Sigmoid colon (tissue), 7 donors: ENCODE results near the gene SPG7. TPM values are rescaled to one million over a fixed set of nuclear protein-coding genes. Genes with fewer than 3 reads are reported as not detected.

Source experiments
- DNase-seq: peaks from one replicate; pipeline ENCODE4 v3.0.0-alpha.2; 2019
- H3K27ac ChIP-seq, 4 donors: fragments of 200-600 bp; sonication (generic); one replicate each; pipeline ENCODE4 v1.5.1; 2016 to 2019; ENCODE audit warnings: mild to moderate bottlenecking in 1 of 4
- H3K27me3 ChIP-seq, 3 donors: fragments of 200-600 bp; sonication (generic); one replicate each; pipeline ENCODE4 v1.5.1; 2019; ENCODE audit warnings: mild to moderate bottlenecking in 1 of 3
- H3K36me3 ChIP-seq, 4 donors: fragments of 200-600 bp; sonication (generic); one replicate each; pipeline ENCODE4 v1.5.1; 2016 to 2019
- H3K4me1 ChIP-seq, 4 donors: fragments of 200-600 bp; sonication (generic); one replicate each; pipeline ENCODE4 v1.5.1; 2017 to 2019
- H3K4me3 ChIP-seq, 4 donors: fragments of 200-600 bp; sonication (generic); one replicate each; pipeline ENCODE4 v1.5.1; 2017 to 2019; ENCODE audit warnings: mild to moderate bottlenecking in 2 of 4, moderate library complexity in 1 of 4
- H3K9me3 ChIP-seq, 4 donors: fragments of 200-600 bp in 3 of 4; sonication (generic) in 3 of 4; one replicate each; pipeline versions ENCODE4 v1.5.1 to v1.6.1; 2013 to 2019
- EP300 ChIP-seq, 4 donors: sonication (generic); formaldehyde crosslinking; IDR thresholded peaks; one replicate each; pipeline ENCODE4 v1.6.1; 2017; ENCODE audit warnings: antibody characterized with exemption in 4 of 4
- POLR2A ChIP-seq, 2 donors: fragments of 450-650 bp; IDR thresholded peaks; one replicate each; pipeline ENCODE4 v1.6.1; 2016; ENCODE audit warnings: antibody characterized with exemption in 2 of 2, mild to moderate bottlenecking in 2 of 2, moderate library complexity in 2 of 2
- POLR2AphosphoS5 ChIP-seq, 4 donors: sonication (generic); formaldehyde crosslinking; IDR thresholded peaks; one replicate each; pipeline ENCODE4 v1.6.1; 2017; ENCODE audit warnings: antibody characterized with exemption in 4 of 4
- WGBS, 2 donors: extraction: QIAGEN DNeasy Blood & Tissue Kit; methylation state at CpG; one replicate each; pipeline ENCODE4 v1.1.7; 2013; 5-methylcytosine and 5-hydroxymethylcytosine counted together
- intact Hi-C: fragments of 100-400 bp; cut with DNase I; formaldehyde crosslinking; loops from one replicate; pipeline ENCODE4 v1.15.1; 2023
- polyA plus RNA-seq, 3 donors: library from polyadenylated mRNA; stranded (reverse); fragments of 200-250 nt; gene quantifications; one replicate each; pipeline ENCODE4 v1.2.3, GENCODE V29; 2013
- small RNA-seq, 3 donors: library from RNA; depleted of rRNA; stranded (forward); fragments of <200 nt; gene quantifications; one replicate each; pipeline ENCODE3, GENCODE V24; 2016
- total RNA-seq, 4 donors: library from RNA; depleted of rRNA; stranded (reverse); fragments of >200 nt; gene quantifications; one replicate each; pipeline ENCODE4 v1.1.0, GENCODE V29; 2016
- TF ChIP-seq, protein P1 (sequence below), 4 experiments: fragments of 450-650 bp in 3 of 4; fragments of 200-600 bp in 1 of 4; IDR thresholded peaks; one replicate each; pipeline ENCODE4 v1.5.1; 2016 to 2019; ENCODE audit warnings: antibody characterized with exemption in 4 of 4, mild to moderate bottlenecking in 3 of 4, moderate library complexity in 2 of 4
- donor health status: healthy with polysubstance abuse.
- donor health status: Bipolar disorder and iron deficiency.
- donor health status: healthy.

SPG7 gene
- total and polyA plus RNA-seq, 7 donors: 27.7 to 211 (median 75.3) TPM

DNA sequence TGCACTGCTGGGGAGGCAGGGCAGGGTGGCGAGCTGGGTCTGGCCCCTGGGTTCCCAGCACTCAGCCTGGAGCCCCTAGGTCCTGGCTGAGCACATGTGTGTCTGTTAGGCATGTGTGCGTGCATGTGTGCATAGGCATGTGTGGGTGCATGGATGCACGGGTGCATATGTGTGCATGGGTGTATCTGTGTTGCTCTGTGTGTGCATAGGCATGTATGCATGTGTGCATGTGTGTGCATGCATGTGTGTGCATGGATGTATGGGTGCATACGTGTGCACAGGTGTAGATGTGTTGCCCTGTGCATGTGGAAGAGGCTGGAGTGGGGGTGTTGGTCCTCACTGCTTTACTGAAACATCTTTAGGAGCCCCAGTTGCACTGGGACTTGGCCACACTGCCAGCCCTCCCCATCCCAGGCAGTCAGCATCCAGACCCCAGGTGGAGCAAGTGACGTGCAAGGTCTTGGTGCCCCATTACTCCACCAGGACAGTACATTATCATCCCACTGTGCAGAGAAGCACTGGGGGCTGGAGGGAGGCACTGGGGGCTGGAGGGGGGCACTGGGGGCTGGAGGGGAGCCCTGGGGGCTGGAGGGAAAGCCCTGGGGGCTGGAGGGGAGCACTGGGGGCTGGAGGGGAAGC, 94.9 kb downstream of the SPG7 start:
- Histone ChIP-seq H3K27ac (no peak overlapping the region), H3K36me3 (no peaks in the 10 kb centered on the region), H3K9me3 (no peaks in the 10 kb centered on the region), H3K4me1 (peaks cover 0 to 8% (median 0%) of the 10 kb centered on the region in 4 donors), H3K4me3 (no peak overlapping the region), H3K27me3 (peaks cover 0 to 29% (median 20%) of the 10 kb centered on the region in 3 donors)
- WGBS, 2 donors: 29 to 71% methylated on average over 5 of the region's 5 CpGs
- TF ChIP-seq EP300 (IDR thresholded peaks at IDR 0.05) (no peak), POLR2AphosphoS5 (IDR thresholded peaks at IDR 0.05) (no peak)
- TF ChIP-seq, protein P1, sequence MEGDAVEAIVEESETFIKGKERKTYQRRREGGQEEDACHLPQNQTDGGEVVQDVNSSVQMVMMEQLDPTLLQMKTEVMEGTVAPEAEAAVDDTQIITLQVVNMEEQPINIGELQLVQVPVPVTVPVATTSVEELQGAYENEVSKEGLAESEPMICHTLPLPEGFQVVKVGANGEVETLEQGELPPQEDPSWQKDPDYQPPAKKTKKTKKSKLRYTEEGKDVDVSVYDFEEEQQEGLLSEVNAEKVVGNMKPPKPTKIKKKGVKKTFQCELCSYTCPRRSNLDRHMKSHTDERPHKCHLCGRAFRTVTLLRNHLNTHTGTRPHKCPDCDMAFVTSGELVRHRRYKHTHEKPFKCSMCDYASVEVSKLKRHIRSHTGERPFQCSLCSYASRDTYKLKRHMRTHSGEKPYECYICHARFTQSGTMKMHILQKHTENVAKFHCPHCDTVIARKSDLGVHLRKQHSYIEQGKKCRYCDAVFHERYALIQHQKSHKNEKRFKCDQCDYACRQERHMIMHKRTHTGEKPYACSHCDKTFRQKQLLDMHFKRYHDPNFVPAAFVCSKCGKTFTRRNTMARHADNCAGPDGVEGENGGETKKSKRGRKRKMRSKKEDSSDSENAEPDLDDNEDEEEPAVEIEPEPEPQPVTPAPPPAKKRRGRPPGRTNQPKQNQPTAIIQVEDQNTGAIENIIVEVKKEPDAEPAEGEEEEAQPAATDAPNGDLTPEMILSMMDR (IDR thresholded peaks at IDR 0.05): no peak
- DNase-seq: no peak
- intact Hi-C loops: no loop called here

DNA sequence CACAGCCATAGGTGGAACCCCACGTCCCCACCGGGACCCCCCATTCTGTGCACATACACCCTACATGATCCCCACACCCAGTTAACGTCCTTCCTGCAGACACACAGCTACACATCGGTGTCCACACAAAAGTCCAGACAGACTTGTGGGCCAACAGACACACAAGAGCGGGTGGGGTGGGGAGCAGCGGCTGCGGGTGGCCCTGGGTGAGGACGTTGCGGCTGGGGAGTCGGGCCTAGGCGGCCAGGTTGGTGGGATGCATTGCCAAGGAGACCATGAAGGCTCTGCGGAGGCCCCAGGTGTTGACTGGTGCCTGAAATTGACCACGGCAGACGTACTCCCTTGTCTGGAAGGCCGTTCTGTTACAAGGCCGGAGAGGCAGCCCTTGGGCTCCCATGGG, 96.6 kb downstream of the SPG7 start:
- Histone ChIP-seq H3K4me1 (peaks cover 0 to 8% (median 0%) of the 10 kb centered on the region in 4 donors), H3K36me3 (no peaks in the 10 kb centered on the region), H3K9me3 (no peaks in the 10 kb centered on the region), H3K27me3 (peaks cover 0 to 37% (median 20%) of the 10 kb centered on the region in 3 donors), H3K4me3 (no peak overlapping the region), H3K27ac (no peak overlapping the region)
- TF ChIP-seq POLR2AphosphoS5 (IDR thresholded peaks at IDR 0.05): no peak
- TF ChIP-seq, protein P1 (IDR thresholded peaks at IDR 0.05): no peak
- TF ChIP-seq POLR2A (IDR thresholded peaks at IDR 0.05): no peak
- TF ChIP-seq EP300 (IDR thresholded peaks at IDR 0.05): no peak
- DNase-seq: no peak
- intact Hi-C loops: no loop called here
- 83 to 88% methylated on average over 16 of the region's 16 CpGs for WGBS, 2 donors

- intact Hi-C loops: no loop called here
- Histone ChIP-seq H3K36me3 (no peaks in the 10 kb centered on the region), H3K4me3 (no peak overlapping the region), H3K27me3 (peaks cover 0 to 37% (median 20%) of the 10 kb centered on the region in 3 donors), H3K9me3 (no peaks in the 10 kb centered on the region), H3K4me1 (peaks cover 0 to 8% (median 0%) of the 10 kb centered on the region in 4 donors), H3K27ac (no peak overlapping the region)
- DNase-seq: no peak
- TF ChIP-seq, protein P1 (IDR thresholded peaks at IDR 0.05): no peak
- TF ChIP-seq POLR2A (IDR thresholded peaks at IDR 0.05) (no peak), EP300 (IDR thresholded peaks at IDR 0.05) (no peak), POLR2AphosphoS5 (IDR thresholded peaks at IDR 0.05) (no peak)
- WGBS, 2 donors: 82 to 91% methylated on average over 34 of the region's 34 CpGs
These were observed 97.2 kb downstream of the SPG7 start for GRCh38 chr16:89605186-89605970.

GRCh38 chr16:89606006-89606405, 97.8 kb downstream of the SPG7 start:
- no peak for DNase-seq
- 70 to 89% methylated on average over 9 of the region's 9 CpGs for WGBS, 2 donors
- H3K4me3 ChIP-seq: no peak overlapping the region
- H3K27ac ChIP-seq: no peak overlapping the region
- H3K36me3 ChIP-seq: no peaks in the 10 kb centered on the region
- intact Hi-C loops: no loop called here
- peaks cover 0 to 8% (median 0%) of the 10 kb centered on the region in 4 donors for H3K4me1 ChIP-seq
- H3K9me3 ChIP-seq: no peaks in the 10 kb centered on the region
- peaks cover 0 to 37% (median 20%) of the 10 kb centered on the region in 3 donors for H3K27me3 ChIP-seq
- TF ChIP-seq EP300 (IDR thresholded peaks at IDR 0.05): no peak

Small RNA genes within 50 kb of the gene (small RNA-seq; reads per million reads assigned to genes)
- gene SNORD68: 0 reads per million in 3 donors

Other genes with a start within 250 kb of the SPG7 start
- gene ANKRD11, start 17.8 kb upstream of the SPG7 start, total RNA-seq: 100 to 1,000 TPM in 1 of 4 donors, 10 to 100 TPM in 3; 42.6 to 161 (median 48.8) TPM
- gene ANKRD11, start 17.8 kb upstream of the SPG7 start, polyA plus RNA-seq: 10 to 100 TPM; 30.6 to 96.8 (median 37.0) TPM
- over 10,000 TPM in 1 of 4 donors, 1,000 to 10,000 TPM in 3; 7,351 to 19,173 (median 8,010) TPM for gene RPL13, start 52.3 kb downstream of the SPG7 start, total RNA-seq
- gene RPL13, start 52.3 kb downstream of the SPG7 start, polyA plus RNA-seq: 1,000 to 10,000 TPM; 3,641 to 7,574 (median 7,371) TPM
- under 1 TPM in 2 of 4 donors, not detected in 2; 0.41 to 0.71 TPM for gene CPNE7, start 67.4 kb downstream of the SPG7 start, total RNA-seq
- 1 to 10 TPM in 1 of 3 donors, not detected in 2; 3.3 TPM for gene CPNE7, start 67.4 kb downstream of the SPG7 start, polyA plus RNA-seq
- gene DPEP1, start 105.2 kb downstream of the SPG7 start, total RNA-seq: not detected
- gene DPEP1, start 105.2 kb downstream of the SPG7 start, polyA plus RNA-seq: 1 to 10 TPM in 1 of 3 donors, under 1 TPM in 1, not detected in 1; 0.92 to 1.2 TPM
- gene CHMP1A, start 149.3 kb downstream of the SPG7 start, total RNA-seq: 10 to 100 TPM; 42.8 to 75.9 (median 59.3) TPM
- 100 to 1,000 TPM in 2 of 3 donors, 10 to 100 TPM in 1; 95.5 to 157 (median 134) TPM for gene CHMP1A, start 149.3 kb downstream of the SPG7 start, polyA plus RNA-seq
- 1 to 10 TPM; 1.4 to 7.7 (median 5.9) TPM for gene SPATA33, start 149.4 kb downstream of the SPG7 start, total RNA-seq
- 1 to 10 TPM; 2.1 to 6.3 (median 4.2) TPM for gene SPATA33, start 149.4 kb downstream of the SPG7 start, polyA plus RNA-seq
- 10 to 100 TPM; 17.8 to 62.3 (median 35.2) TPM for gene CDK10, start 178.3 kb downstream of the SPG7 start, total RNA-seq
- gene CDK10, start 178.3 kb downstream of the SPG7 start, polyA plus RNA-seq: 10 to 100 TPM; 34.0 to 96.0 (median 36.0) TPM
- gene SPATA2L, start 193.3 kb downstream of the SPG7 start, total RNA-seq: 10 to 100 TPM in 1 of 4 donors, 1 to 10 TPM in 3; 3.5 to 12.6 (median 6.5) TPM
- gene SPATA2L, start 193.3 kb downstream of the SPG7 start, polyA plus RNA-seq: 10 to 100 TPM; 11.3 to 17.6 (median 12.6) TPM
- gene VPS9D1, start 212.5 kb downstream of the SPG7 start, total RNA-seq: 10 to 100 TPM in 1 of 4 donors, 1 to 10 TPM in 3; 3.8 to 10.5 (median 4.0) TPM
- gene VPS9D1, start 212.5 kb downstream of the SPG7 start, polyA plus RNA-seq: 10 to 100 TPM in 1 of 3 donors, 1 to 10 TPM in 2; 5.3 to 19.2 (median 8.4) TPM
- gene ZNF276, start 213.1 kb downstream of the SPG7 start, total RNA-seq: 10 to 100 TPM; 13.7 to 26.9 (median 18.2) TPM
- 10 to 100 TPM in 1 of 3 donors, 1 to 10 TPM in 2; 7.2 to 32.3 (median 9.9) TPM for gene ZNF276, start 213.1 kb downstream of the SPG7 start, polyA plus RNA-seq